NOMO-1 treated with dmso at 0.1 percent for 144 hours (cell line): ENCODE results near the gene EIF2B2.

Experiments used
- DNase-seq: peaks from one replicate; lab custom pipeline; 2025; ENCODE audit not compliant: unreplicated experiment; lab: John Stamatoyannopoulos, UW

EIF2B2 gene

GRCh38 chr14:75041613-75042012, 38.9 kb downstream of the EIF2B2 start:
- no peak for DNase-seq

DNA sequence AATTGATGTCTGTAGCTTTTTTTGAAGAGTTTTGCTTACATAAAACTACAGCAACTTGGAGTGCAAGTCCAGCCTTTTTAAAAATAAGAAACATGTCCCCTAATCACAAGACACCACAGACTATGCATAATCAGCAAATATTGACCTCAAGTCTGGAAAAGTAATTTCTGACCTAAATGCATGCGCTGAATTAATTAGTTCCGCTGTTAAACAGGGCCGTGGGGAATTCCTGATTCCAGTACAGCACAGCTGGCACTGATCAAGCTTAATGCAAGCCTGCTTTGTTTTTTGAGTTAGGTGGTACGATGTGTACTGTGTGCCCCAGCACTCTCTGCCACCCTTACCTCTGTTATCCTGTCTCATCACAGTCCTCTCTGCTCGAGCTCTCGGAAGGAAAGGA, 39.3 kb downstream of the EIF2B2 start:
- DNase-seq, result no peak

- no peak for DNase-seq
Observed at GRCh38 chr14:75044322-75044721, 41.6 kb downstream of the EIF2B2 start.

DNA sequence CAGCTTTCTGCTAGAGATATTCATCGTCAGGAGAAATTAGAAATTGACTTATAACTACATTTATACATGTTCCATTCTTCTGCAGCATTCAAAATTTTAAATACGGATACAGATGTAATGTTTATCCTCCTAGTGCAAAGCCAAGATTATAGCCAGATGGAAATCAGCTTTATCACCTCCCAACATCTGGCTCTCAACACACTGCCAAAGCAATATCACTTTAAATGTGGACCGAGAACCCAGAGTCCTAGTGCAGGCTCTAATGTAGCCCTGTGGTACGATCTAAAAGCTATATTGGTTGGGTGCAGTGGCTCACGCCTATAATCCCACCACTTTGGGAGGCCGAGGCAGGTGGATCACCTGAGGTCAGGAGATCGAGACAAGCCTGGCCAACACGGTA, 42.0 kb downstream of the EIF2B2 start:
- DNase-seq, result no peak

DNA sequence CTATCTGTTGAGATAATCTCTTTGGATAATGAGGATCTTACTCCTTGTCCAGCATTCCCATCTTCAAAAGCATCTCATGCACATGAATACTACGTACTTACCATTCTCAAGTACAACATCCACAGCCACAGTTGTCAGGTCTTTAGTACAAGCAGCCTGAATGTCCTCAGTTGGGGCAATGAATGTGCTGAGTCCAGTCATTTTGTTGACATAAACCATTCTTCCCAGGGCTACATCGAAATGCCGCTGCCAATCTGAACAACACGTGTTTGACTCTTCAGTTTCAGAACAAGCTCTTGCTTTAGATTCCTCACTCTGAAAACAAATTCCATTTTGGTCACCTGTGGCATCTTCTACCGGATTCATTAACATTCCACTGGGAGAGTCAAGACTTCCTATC, 43.6 kb downstream of the EIF2B2 start:
- no peak for DNase-seq

DNA sequence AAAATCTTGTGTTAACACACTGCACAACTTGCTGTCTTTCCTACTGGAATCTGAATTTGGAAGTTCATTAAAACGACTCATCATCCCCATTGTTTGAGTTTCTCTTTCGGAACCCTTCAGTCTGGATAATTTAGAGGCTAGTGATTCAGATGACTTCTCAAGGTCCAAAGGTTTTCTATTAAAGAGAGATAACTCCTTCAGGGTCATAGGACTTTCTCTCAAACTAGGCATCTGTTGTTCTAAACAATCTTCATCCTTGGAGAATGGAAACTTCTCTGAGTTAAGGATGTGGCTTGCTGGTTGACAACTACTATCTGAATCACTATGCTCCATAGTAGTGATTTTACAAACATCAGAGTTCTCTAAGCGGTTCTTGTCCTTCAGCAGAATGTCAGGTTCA, 44.2 kb downstream of the EIF2B2 start:
- no peak for DNase-seq

- no peak for DNase-seq
Observed at GRCh38 chr14:75047506-75047905, 44.8 kb downstream of the EIF2B2 start.

DNA sequence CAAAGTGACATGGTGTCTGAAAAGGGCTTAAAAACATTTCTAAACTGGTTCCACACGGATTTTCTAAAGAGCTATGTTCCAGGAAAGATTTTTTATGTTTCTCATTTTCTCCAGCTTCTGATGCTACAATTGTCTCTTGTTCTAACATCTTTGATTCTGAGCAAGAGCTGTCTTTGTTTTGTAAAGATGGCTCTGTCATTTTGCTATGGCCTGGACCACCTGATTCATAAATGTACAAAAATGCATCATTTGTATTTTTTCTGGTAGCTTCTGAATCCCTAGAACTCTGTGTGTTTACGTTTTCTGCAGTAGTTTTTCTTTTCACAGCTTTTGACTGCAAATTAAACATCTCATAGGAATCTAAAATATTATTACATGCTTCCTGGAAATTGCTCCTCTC, 45.4 kb downstream of the EIF2B2 start:
- no peak for DNase-seq

DNA sequence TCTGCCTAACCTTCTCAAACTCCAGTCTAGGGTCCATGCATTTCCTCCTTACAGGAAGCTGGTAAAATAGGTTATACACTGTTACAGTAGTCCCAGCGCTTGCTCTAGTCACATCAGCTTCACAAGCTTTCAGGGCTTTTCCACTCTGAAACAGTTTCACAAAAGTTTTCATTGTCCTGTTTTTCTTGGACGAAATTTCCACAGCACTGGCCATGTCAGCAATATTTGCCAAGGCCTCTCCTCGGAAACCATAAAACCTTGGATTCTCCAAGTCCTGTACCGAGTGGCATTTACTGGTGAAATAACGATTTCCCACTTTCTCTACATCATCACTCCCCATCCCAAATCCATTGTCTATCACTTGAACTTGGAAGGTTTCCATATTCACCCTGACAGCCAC, 46.4 kb downstream of the EIF2B2 start:
- DNase-seq, result no peak

DNA sequence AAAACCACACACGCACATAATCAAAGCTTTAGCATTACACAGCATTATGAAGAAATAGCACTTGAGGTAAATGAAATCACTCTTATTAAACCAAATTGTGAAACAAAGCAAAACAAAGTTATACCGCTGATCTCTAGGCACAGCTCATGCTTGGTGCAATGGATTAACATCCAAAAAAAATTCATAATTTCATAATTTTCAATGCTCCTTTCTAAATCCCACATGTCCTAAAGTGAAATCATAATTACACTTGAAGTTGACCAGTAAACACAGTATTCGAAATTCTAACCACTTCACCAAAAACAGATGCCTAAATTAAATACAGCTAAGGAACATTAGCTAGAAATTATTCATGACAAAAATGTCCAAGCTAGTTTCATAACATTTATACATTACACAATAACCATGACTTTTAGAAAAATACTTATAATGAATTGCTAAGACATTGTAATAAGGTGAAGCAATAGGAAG, 47.0 kb downstream of the EIF2B2 start:
- DNase-seq, result peak; percentile 10

DNA sequence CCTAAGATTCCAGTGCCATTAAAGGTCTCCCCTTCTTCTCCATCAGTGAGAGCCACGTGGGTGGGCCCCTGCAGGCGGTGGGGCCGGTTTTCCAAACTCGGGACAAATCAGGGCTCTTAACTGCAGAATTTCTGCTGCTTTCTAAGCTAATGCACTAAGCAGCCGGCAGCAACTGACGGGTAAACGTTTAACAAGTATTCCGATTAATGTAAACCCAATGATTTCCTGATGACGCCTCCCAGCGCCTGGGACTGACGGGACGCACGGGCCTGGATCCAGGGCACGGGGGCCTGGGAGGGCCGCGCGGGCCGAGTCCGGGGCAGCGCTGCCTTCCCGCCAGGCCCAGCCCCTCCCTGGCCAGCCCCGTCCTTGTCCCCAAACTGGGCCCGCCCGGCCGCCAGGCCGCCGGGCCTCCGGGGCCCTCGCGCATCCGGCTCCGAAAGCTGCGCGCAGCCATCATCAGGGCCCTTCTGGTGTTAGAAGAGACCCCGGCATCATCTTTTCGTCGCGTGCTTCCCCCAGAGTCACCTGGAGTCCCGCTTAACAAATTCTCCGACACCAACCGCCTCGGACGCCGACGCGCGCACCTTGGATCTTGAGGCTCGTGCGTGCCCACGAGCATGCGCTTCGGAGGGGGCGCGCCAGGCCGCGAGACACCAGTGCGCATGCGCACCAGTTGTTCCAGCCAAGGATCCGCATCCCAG, 48.3 kb downstream of the EIF2B2 start, which contains the start of gene MLH3:
Gene MLH3, minus strand, starts transcription at position 616 of the 704 bp plus-strand sequence. CDS start 1,812 bp downstream, outside the sequence.
- peak; percentile 58 for DNase-seq

GRCh38 chr14:75051556-75051899, 48.8 kb downstream of the EIF2B2 start:
- no peak for DNase-seq

GRCh38 chr14:75053396-75054291, 50.9 kb downstream of the EIF2B2 start:
- no peak for DNase-seq

DNA sequence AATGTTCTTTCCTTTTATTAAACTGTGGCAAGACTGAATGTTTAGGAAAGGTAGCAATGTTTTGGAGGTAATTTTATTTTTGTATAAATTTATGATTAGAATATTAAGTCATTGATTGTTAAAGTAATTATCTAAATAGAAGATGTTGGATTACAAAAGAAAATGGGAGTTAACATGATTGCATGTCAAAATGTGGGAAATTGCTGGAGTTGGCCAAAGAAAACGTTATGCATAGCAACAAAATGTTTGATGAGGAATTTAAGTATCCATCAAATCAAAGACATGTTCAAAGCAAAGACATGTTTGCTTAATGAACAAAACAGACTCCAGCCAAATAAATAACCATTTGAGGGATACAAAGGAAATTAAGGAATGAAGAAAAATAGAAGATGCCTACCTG, 51.7 kb downstream of the EIF2B2 start:
- no peak for DNase-seq

GRCh38 chr14:75059642-75060041, 56.9 kb downstream of the EIF2B2 start:
- DNase-seq, result no peak

DNA sequence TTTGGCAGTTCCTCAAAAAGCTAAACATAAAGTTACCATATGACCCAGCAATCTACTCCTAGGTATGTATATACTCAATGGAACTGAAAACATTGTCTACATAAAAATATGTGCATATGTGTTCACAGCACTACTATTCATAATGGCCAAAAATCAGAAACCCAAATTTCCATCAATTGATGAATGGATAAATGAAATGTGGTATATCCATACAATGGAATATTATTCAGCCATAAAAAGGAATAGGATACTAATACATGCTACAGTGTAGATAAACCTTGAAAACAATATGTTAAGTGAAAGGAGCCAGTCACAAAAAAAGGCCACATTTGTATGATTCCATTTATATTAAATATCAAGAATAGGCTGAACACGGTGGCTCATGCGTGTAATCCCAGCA, 57.7 kb downstream of the EIF2B2 start:
- no peak for DNase-seq
